Erythroblast (primary cell): ENCODE measurements around the gene IER3IP1.

Experiments
- GATA1 ChIP-seq: IDR thresholded peaks from 2 replicates; pipeline ENCODE4 v1.6.1; 2011; ENCODE audit warnings: low read depth, mild to moderate bottlenecking, control low read depth, low read length, moderate library complexity
- POLR2A ChIP-seq: IDR thresholded peaks from 2 replicates; pipeline ENCODE4 v1.6.1; 2011; ENCODE audit warnings: mild to moderate bottlenecking, low read length

- TF ChIP-seq POLR2A (no peak), GATA1 (no peak)
These were observed 61.0 kb downstream of the IER3IP1 start for GRCh38 chr18:47115205-47115604.
